GM20431 (cell line): ENCODE measurements around the gene DENND1B.

ENCODE experiments used
- in situ Hi-C: fragments of 300-500 bp; cut with MseI, MboI; formaldehyde crosslinking; loops from one replicate; pipeline ENCODE4 v1.15.0; 2020; ENCODE audit warnings: low sequenced_read_pairs; ENCODE audit not compliant: unreplicated experiment

Gene DENND1B

GRCh38 chr1:197486946-197487345, 288.3 kb downstream of the DENND1B start:
- in situ Hi-C loops, result no loop called here

- in situ Hi-C loops, result no loop called here
These were observed 289.5 kb downstream of the DENND1B start for GRCh38 chr1:197485790-197486189.

- in situ Hi-C loops, result no loop called here
These were observed 294.2 kb downstream of the DENND1B start for GRCh38 chr1:197481101-197481500.

GRCh38 chr1:197480446-197480845, 294.8 kb downstream of the DENND1B start:
- in situ Hi-C loops, result no loop called here

- in situ Hi-C loops, result no loop called here
These were observed 303.1 kb downstream of the DENND1B start for GRCh38 chr1:197472141-197472540.

- in situ Hi-C loops, result no loop called here
These were observed 303.9 kb downstream of the DENND1B start for GRCh38 chr1:197471248-197471985.

- in situ Hi-C loops, result no loop called here
These were observed 304.9 kb downstream of the DENND1B start for GRCh38 chr1:197470330-197470729.

GRCh38 chr1:197469620-197470210, 305.6 kb downstream of the DENND1B start:
- in situ Hi-C loops, result no loop called here

GRCh38 chr1:197468543-197469175, 306.6 kb downstream of the DENND1B start:
- in situ Hi-C loops, result no loop called here

- in situ Hi-C loops, result no loop called here
These were observed 307.4 kb downstream of the DENND1B start for GRCh38 chr1:197467881-197468280.

- in situ Hi-C loops, result no loop called here
These were observed 308.5 kb downstream of the DENND1B start for GRCh38 chr1:197466813-197467212.

GRCh38 chr1:197465528-197466327, 309.6 kb downstream of the DENND1B start:
- in situ Hi-C loops, result no loop called here

- in situ Hi-C loops, result no loop called here
These were observed 311.2 kb downstream of the DENND1B start for GRCh38 chr1:197464044-197464443.

- in situ Hi-C loops, result no loop called here
These were observed 312.1 kb downstream of the DENND1B start for GRCh38 chr1:197463142-197463541.

- in situ Hi-C loops, result no loop called here
These were observed 312.7 kb downstream of the DENND1B start for GRCh38 chr1:197462539-197462938.
